Neuronal stem cell (in vitro differentiated cells): Measurements from ENCODE around the gene ZNF497.

Source experiments
- DNase-seq: peaks from one replicate; pipeline ENCODE4 v3.0.0-alpha.2; 2013; ENCODE audit warnings: low spot score
- H2AFZ ChIP-seq: one replicate; pipeline ENCODE4 v1.6.1; 2013; ENCODE audit warnings: mild to moderate bottlenecking, low read length, inconsistent platforms
- H2AK5ac ChIP-seq: 2 replicates; pipeline ENCODE4 v1.6.1; 2013; ENCODE audit warnings: low read depth, mild to moderate bottlenecking, inconsistent platforms, low read length, moderate library complexity, mixed read lengths
- H2BK120ac ChIP-seq: 2 replicates; pipeline ENCODE4 v1.6.1; 2013; ENCODE audit warnings: low read depth, mild to moderate bottlenecking, inconsistent platforms, low read length, moderate library complexity, mixed read lengths
- H2BK12ac ChIP-seq: one replicate; pipeline ENCODE4 v1.6.1; 2013; ENCODE audit warnings: low read length, inconsistent platforms
- H2BK15ac ChIP-seq: 2 replicates; pipeline ENCODE4 v1.6.1; 2013; ENCODE audit warnings: mild to moderate bottlenecking, low read length, inconsistent platforms, mixed read lengths
- H2BK5ac ChIP-seq: one replicate; pipeline ENCODE4 v1.6.1; 2013; ENCODE audit warnings: inconsistent platforms, mild to moderate bottlenecking, low read length, moderate library complexity
- H3K14ac ChIP-seq: one replicate; pipeline ENCODE4 v1.6.1; 2013; ENCODE audit warnings: low read length, inconsistent platforms
- H3K18ac ChIP-seq: 2 replicates; pipeline ENCODE4 v1.6.1; 2013; ENCODE audit warnings: low read length, inconsistent platforms
- H3K23ac ChIP-seq: 2 replicates; pipeline ENCODE4 v1.6.1; 2013; ENCODE audit warnings: low read depth, mild to moderate bottlenecking, mixed read lengths, low read length, inconsistent platforms; ENCODE audit not compliant: poor library complexity
- H3K27ac ChIP-seq: replicated peaks from 3 replicates; pipeline ENCODE4 v1.5.1; 2013; ENCODE audit warnings: low read length, inconsistent platforms
- H3K27me3 ChIP-seq, 3 experiments: 2 replicates each; pipeline ENCODE4 v1.6.1; 2013; ENCODE audit warnings: low read length in 3 of 3, mild to moderate bottlenecking in 2 of 3, inconsistent platforms in 1 of 3, low read depth in 1 of 3, mixed read lengths in 1 of 3, moderate library complexity in 1 of 3; ENCODE audit not compliant: control insufficient read depth in 3 of 3, insufficient read depth in 3 of 3
- H3K36me3 ChIP-seq, 2 donors: replicated peaks in 1 of 2; 2 replicates each; pipeline ENCODE4 v1.6.1; 2013; ENCODE audit warnings: low read length in 2 of 2; ENCODE audit not compliant: control insufficient read depth in 2 of 2, insufficient read depth in 2 of 2
- H3K4ac ChIP-seq: 2 replicates; pipeline ENCODE4 v1.6.1; 2013; ENCODE audit warnings: inconsistent platforms, mild to moderate bottlenecking, low read length, moderate library complexity
- H3K4me1 ChIP-seq, 2 donors: 1 replicate in 1 of 2; 2 replicates in 1 of 2; pipeline ENCODE4 v1.6.1; 2013; ENCODE audit warnings: low read length in 2 of 2, low read depth in 1 of 2; ENCODE audit not compliant: control insufficient read depth in 2 of 2, insufficient read depth in 1 of 2
- H3K4me2 ChIP-seq: one replicate; pipeline ENCODE4 v1.6.1; 2013; ENCODE audit warnings: mild to moderate bottlenecking, low read length, inconsistent platforms; ENCODE audit not compliant: insufficient read depth, poor library complexity, severe bottlenecking
- H3K4me3 ChIP-seq, 2 donors: 2 replicates each; pipeline ENCODE4 v1.5.1; 2013; ENCODE audit warnings: low read length in 2 of 2, mild to moderate bottlenecking in 2 of 2, inconsistent platforms in 1 of 2, moderate library complexity in 1 of 2
- H3K79me1 ChIP-seq: one replicate; pipeline ENCODE4 v1.6.1; 2013; ENCODE audit warnings: low read depth, mild to moderate bottlenecking, inconsistent platforms, low read length, moderate library complexity
- H3K9ac ChIP-seq: one replicate; pipeline ENCODE4 v1.6.1; 2013; ENCODE audit warnings: mild to moderate bottlenecking, low read depth, low read length, inconsistent platforms; ENCODE audit not compliant: poor library complexity
- H3K9me3 ChIP-seq, 2 donors: replicated peaks in 1 of 2; 2 replicates each; pipeline versions ENCODE3 to v1.6.1; 2013; ENCODE audit warnings: low read length in 2 of 2, mild to moderate bottlenecking in 2 of 2, inconsistent platforms in 1 of 2, low read depth in 1 of 2, mixed read lengths in 1 of 2, moderate library complexity in 1 of 2; ENCODE audit not compliant: control insufficient read depth in 2 of 2, insufficient read depth in 1 of 2
- H4K8ac ChIP-seq: one replicate; pipeline ENCODE4 v1.6.1; 2013; ENCODE audit warnings: low read depth, mild to moderate bottlenecking, inconsistent platforms, low read length, moderate library complexity
- H4K91ac ChIP-seq: one replicate; pipeline ENCODE4 v1.6.1; 2013; ENCODE audit warnings: low read length, low read depth, mild to moderate bottlenecking, inconsistent platforms; ENCODE audit not compliant: poor library complexity
- WGBS, 2 donors: extraction: QIAGEN DNeasy Blood & Tissue Kit; methylation state at CpG; one replicate each; pipeline ENCODE4 v1.1.7; 2013; ENCODE audit warnings: missing lambda C conversion rate in 2 of 2, mixed read lengths in 1 of 2; ENCODE audit not compliant: insufficient read length in 2 of 2, insufficient replicate concordance in 1 of 2; ENCODE audit errors: extremely low coverage in 2 of 2; 5-methylcytosine and 5-hydroxymethylcytosine counted together

The ZNF497 gene

DNA sequence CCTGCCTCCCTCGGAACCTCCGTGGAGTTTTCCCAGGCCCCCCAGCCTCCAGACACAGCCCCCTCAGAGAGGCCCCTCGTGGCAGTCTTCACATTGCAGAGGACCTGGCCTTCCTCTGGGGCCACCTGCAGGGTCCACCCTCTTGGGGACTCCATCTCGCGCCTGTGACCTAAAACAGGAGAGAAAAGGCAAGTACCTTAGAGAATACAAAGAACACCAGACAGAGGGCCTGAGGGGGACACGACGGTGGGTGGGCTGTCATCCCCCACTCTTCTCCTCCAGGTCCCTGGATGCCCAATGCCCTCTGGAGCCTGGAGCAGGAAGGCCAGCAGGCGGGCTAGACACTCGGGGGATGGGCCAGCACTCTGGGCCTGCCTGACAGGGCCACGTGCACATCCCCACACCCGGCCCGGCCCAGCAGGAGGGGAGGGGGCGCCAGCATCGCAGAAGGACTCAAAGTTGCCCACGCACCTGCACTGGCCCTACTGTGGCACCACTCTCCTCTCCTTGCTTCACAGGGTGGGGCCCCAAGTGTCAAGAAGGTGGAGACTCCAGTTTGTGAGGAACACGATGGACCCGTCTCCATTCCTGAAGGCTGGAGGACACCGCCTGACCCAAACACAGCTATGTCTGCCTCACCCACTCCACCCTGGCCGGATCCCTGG lies 4.9 kb downstream of the ZNF497 start:
- Histone ChIP-seq H4K91ac (no peak overlapping the region), H3K27ac (no peak overlapping the region), H4K8ac (no peak overlapping the region), H2BK120ac (no peak overlapping the region), H2BK12ac (no peak overlapping the region), H3K27me3 (no peaks in the 10 kb centered on the region), H2AFZ (no peak overlapping the region), H3K9ac (no peak overlapping the region), H3K4me3 (no peak overlapping the region), H2BK5ac (peak overlapping the region; percentile 19), H3K18ac (no peak overlapping the region), H3K4me2 (no peak overlapping the region), H3K23ac (no peak overlapping the region), H2BK15ac (no peak overlapping the region), H3K36me3 (peaks cover 7 to 24% of the 10 kb centered on the region in 2 donors), H3K4me1 (peaks cover 0 to 3% of the 10 kb centered on the region in 2 donors), H3K14ac (no peak overlapping the region), H2AK5ac (no peak overlapping the region), H3K4ac (no peak overlapping the region), H3K9me3 (no peaks in the 10 kb centered on the region), H3K79me1 (peaks cover 11% of the 10 kb centered on the region)
- no peak for DNase-seq
- no CpG with 5 or more reads among the region's 19 CpGs for WGBS, 2 donors

DNA sequence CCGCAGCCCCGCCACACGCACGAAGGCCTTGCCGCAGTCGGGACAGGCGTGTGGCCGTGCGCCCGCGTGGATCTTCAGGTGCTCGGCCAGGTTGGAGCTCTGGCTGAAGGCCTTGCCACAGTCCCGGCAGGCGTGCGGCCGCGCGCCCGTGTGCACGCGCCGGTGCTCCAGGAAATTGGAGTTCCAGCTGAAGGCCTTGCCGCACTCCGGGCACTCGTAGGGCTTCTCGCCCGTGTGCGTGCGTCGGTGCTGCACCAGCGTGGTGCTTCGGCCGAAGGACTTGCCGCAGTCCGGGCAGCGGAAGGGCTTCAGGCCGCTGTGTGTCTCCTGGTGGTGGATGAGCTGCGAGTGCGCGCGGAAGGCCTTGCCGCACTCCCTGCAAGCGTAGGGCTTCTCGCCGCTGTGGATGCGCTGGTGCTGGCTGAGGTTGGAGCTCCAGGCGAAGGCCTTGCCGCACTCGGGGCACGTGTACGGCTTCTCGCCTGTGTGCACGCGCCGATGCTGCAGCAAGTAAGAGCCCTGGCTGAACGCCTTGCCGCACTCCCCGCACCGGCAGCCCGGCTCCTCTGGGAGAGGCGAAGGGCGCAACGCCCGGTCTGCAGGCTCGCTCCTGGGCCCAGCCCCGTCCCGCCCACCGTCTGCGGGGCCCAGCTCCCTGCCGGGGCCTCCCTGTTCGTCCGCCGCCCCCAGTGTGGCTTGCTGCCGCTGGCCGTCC lies 5.6 kb downstream of the ZNF497 start:
- Histone ChIP-seq H3K9me3 (no peaks in the 10 kb centered on the region), H3K14ac (peak overlapping the region; percentile 31), H2BK12ac (no peak overlapping the region), H3K27me3 (no peaks in the 10 kb centered on the region), H2BK5ac (no peak overlapping the region), H3K23ac (peak overlapping the region; percentile 65), H3K9ac (peak overlapping the region; percentile 60), H3K79me1 (peaks cover 9% of the 10 kb centered on the region), H2AK5ac (no peak overlapping the region), H4K8ac (peak overlapping the region; percentile 17), H3K36me3 (peaks cover 7 to 24% of the 10 kb centered on the region in 2 donors), H3K4me1 (peaks cover 0 to 3% of the 10 kb centered on the region in 2 donors), H3K27ac (no peak overlapping the region), H3K4me3 (no peak overlapping the region), H3K18ac (no peak overlapping the region), H2BK15ac (no peak overlapping the region), H3K4me2 (no peak overlapping the region), H4K91ac (no peak overlapping the region), H2AFZ (no peak overlapping the region), H3K4ac (no peak overlapping the region), H2BK120ac (no peak overlapping the region)
- WGBS, 2 donors = no CpG with 5 or more reads among the region's 75 CpGs
- no peak for DNase-seq

DNA sequence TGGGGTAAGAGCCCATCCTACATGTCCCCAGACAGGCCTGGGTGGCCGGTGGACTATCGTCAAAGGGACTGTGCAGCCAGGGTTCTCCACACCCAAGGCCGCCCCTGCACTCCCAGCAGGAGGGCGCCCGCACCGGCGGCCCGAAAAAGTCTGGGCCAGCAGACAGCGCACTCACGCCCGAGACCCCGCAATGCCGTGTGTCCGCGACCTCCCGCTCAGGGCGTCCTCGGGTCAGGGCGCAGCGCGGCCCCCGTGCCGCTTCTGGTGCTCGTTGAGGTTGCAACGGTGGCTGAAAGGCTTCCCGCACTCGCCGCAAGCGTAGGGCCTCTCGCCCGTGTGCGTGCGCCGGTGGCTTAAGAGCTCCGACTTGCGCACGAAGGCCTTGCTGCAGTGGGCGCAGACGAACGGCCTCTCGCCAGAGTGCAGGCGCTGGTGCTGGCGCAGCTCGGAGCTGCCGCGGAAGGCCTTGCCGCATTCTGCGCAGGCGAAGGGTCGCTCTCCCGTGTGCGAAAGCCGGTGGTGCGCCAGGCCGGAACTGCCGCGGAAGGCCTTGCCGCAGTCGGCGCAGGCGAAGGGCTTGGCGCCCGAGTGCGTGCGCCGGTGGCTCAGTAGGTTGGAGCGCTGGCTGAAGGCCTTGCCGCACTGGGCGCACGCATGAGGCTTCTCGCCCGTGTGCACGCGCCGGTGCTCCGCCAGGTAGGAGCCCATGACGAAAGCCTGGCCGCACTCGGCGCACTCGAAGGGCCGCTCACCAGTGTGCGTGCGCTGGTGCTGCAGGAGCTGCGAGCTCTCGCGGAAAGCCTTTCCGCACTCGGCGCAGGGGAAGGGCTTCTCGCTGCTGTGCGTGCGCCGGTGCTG lies 6.4 kb downstream of the ZNF497 start:
- no peak overlapping the region for H2BK15ac ChIP-seq
- H4K8ac ChIP-seq = no peak overlapping the region
- no CpG with 5 or more reads among the region's 94 CpGs for WGBS, 2 donors
- H2BK12ac ChIP-seq = no peak overlapping the region
- DNase-seq = no peak
- H3K23ac ChIP-seq = peak overlapping the region; percentile 20
- H3K18ac ChIP-seq = no peak overlapping the region
- H3K27ac ChIP-seq = no peak overlapping the region
- H3K4me2 ChIP-seq = no peak overlapping the region
- no peak overlapping the region for H3K4me3 ChIP-seq
- H3K27me3 ChIP-seq = no peaks in the 10 kb centered on the region
- H2AK5ac ChIP-seq = no peak overlapping the region
- H2AFZ ChIP-seq = no peak overlapping the region
- H3K9ac ChIP-seq = peak overlapping the region; percentile 60
- H3K9me3 ChIP-seq = no peaks in the 10 kb centered on the region
- no peak overlapping the region for H2BK5ac ChIP-seq
- H2BK120ac ChIP-seq = no peak overlapping the region
- no peak overlapping the region for H4K91ac ChIP-seq
- no peak overlapping the region for H3K4ac ChIP-seq
- peaks cover 7% of the 10 kb centered on the region for H3K79me1 ChIP-seq
- H3K14ac ChIP-seq = no peak overlapping the region
- peaks cover 7 to 24% of the 10 kb centered on the region in 2 donors for H3K36me3 ChIP-seq
- no peaks in the 10 kb centered on the region for H3K4me1 ChIP-seq
